GM18517 (cell line): ENCODE results near the gene DDIT3.
"Not testable (repeated sequence)": the region's sequence is repeated elsewhere in the genome, so short reads cannot be mapped to it uniquely, and the experiment has no call there.

ENCODE experiments used
- ATAC-seq: cut with Tn5 transposase; IDR thresholded peaks from one replicate; pipeline ENCODE4 v1.9.1; 2021; ENCODE audit warnings: mild to moderate bottlenecking, moderate library complexity; ENCODE audit not compliant: unreplicated experiment

DDIT3 gene, protein sequence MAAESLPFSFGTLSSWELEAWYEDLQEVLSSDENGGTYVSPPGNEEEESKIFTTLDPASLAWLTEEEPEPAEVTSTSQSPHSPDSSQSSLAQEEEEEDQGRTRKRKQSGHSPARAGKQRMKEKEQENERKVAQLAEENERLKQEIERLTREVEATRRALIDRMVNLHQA

DNA sequence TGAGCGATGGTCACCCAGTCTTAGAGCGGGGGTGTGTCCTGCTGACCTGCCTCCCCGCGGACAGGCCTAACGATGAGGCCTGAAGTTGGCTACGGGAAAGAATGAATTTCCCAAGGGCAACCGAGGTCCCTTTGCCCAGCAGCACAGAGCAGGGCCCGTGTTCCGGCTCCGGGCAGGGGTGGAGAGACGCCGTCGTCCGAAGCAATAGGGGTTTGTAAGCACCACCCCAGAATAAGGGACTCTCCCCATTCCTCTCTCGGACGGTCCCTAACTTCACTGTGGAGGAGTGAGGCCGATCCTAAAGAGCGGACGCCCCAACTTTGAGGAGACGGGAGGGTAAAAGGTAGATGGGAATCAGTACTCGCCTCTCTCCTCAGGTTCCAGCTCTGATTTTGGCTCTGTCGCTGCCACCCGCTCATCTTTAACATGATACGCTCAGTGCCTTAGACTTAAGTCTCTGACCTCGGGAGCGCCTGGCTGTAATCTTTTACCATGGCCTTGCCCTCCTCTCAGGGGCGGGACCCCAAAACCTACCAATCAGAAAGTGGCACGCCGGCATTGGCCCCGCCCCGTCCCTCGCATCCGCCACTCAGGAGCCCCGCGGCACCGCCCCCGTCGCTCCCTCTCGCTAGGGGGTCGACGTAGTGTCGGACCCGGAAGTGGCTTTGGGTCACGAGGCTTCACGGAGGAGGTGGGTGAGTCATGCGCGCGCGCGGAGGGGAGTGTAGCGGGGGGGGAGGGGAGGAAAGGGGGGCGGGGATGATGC lies at the start of gene DDIT3:
DDIT3 (minus strand) TSS at position 462 of the 766 bp plus-strand sequence. CDS start 3,108 bp downstream, outside the sequence.
- peak; percentile 60 for ATAC-seq

DNA sequence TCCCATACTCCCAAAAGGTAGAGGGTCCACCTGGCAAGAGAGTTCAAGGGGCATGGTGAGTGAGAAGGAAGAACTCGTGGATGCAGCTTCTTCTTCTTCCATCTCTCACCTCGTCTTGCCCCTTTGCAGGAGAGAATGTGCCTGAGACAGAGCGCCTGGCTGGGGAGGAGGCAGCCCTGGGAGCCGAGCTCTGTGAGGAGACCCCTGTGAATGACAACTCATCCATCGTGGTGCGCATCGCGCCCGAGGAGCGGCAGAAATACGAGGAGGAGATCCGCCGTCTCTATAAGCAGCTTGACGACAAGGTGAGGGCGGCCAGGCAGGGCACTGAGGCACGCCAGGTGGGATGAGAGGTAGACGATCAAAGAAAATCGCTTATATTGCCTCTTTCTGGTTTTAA lies 49.5 kb upstream of the DDIT3 start:
- ATAC-seq, result no peak

DNA sequence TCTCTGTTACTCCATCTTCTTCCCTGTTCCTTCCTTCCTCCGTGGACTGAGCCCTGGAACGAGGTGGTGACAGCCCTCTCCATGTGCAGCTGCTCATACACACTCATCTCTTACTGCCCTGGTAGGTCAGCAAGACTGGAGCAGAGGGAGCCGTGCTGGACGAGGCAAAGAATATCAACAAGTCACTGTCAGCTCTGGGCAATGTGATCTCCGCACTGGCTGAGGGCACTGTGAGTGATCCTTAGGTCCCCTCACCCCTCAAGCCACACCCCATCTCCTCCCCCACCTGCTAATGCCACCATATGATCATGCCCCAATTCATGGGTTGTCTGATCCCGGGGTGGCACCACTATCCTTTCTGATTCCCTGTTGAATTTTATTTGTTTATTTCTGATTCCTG lies 48.5 kb upstream of the DDIT3 start:
- no peak for ATAC-seq

DNA sequence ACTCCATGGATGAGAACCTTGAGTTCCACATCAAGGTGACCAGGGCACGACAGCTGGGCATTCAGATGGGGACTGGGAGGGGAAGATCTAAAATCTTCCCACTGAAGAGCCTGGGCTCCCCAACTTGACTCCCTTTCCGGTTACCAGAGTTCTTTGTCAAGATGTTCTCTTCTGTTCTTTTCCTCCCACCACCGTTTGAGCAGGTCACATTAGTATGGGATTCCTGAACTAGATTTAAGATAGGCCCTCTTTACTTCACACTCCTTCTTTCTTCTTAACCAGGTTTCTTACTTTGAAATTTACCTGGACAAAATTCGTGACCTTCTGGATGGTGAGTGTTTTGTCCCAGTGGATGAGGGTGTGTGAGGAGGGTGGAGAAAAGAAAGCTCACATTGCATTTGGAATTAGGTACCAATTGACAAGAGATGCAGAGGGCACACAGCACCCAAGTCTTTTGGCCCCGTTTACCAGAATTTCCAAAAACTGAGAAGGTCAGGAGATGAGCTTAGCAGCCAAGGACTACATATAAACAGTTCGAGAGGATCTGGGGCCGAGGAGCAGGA lies 43.9 kb upstream of the DDIT3 start:
- ATAC-seq, result no peak

DNA sequence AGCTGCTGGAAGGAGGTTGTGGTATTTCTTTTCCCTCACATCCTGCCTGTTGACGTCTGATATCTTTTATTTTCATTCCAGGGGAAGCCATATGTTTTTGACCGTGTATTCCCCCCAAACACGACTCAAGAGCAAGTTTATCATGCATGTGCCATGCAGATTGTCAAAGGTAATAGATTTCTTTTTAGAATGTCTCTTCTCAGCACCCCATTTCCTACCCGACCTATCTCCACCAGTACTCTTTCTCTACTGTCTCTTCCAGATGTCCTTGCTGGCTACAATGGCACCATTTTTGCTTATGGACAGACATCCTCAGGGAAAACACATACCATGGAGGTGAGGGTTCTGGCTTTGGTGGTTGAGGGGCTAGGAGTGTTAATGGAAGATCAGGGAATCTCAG lies 43.0 kb upstream of the DDIT3 start:
- ATAC-seq, result no peak

DNA sequence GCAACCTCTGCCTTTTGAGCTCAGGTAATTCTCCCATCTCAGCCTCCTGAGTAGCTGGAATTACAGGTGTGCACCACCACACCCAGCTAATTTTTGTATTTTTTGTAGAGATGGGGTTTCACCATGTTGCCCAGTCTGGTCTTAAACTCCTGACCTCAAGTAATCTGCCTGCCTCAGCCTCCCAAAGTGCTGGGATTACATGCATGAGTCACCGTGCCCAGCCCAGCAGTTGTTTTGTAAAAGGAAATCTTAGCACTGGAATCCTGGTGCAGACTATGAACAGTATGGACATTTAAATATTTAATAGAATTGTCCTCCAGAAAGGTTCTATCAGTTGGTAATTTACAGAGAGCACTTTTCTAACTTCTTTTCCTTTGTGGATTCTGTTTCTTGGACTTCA lies 40.8 kb upstream of the DDIT3 start:
- not testable (repeated sequence) for ATAC-seq

DNA sequence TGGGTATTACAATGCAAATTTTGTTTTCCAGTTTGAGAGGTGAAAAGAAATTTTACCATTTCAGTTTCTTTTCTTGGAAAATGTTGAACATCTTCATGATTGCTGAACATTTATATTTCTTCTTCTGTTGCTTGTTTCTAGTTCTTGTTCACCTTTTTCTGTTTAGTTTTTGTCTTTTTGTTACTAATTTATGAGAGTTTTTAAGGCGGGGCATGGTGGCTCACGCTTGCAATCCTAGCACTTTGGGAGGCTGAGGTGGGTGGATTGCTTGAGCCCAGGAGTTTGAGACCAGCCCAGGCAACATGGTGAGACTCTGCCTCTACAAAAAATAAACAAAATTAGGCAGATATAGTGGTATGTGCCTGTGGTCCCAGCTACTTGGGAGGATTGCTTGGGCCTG lies 40.2 kb upstream of the DDIT3 start:
- no peak for ATAC-seq

DNA sequence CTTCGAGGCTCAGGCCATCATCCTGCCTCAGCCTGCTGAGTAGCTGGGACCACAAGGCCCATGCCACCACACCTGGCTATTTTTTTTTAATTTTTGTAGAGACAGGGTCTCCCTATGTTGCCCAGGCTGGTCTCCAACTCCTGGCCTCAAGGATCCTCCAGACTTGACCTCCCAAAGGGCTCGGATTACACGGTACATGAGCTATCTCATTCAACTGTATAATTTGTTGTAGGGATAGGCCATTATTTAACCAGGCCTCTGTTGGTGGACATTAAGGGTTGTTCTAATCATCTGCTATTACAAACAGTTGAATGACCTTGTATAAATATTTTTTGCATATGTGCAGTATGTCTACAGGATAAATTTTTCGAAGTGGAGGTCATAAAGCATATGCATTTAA lies 38.5 kb upstream of the DDIT3 start:
- ATAC-seq, result no peak

DNA sequence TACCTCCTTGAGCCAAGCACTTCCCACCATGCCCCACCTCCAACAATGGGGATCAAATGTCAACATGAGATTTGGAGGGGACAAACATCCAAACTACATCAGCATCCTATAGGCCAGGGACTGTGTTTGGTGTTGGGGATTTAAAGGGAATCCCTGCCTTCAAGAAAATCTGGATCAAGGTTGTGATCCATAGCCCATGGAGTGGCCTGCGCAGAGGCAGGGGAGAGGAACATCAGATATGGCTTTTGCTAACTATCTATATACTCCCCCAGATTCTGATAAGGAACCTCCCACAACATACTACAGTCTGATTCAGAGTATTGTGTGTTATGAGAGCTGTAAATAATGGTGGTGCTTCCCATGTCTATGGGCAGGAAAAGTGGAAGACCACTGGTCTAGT lies 34.6 kb upstream of the DDIT3 start:
- no peak for ATAC-seq

DNA sequence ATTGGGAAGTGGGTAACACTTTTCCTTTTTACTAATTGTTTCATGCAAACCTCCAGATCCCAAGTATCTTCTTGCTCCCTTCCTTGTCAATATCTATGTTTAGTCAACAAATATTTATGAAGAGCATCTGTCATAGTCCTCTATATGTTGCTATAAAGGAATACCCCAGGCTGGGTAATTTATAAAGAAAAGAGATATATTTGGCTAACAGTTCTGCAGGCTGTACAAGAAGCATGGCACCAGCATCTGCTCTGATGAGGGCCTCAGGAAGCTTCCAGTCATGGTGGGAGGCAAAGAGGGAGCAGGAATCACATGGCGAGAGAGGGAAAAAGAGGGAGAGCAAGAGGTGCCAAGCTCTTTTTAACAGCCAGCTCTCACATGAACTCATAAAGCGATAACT lies 34.1 kb upstream of the DDIT3 start:
- no peak for ATAC-seq

DNA sequence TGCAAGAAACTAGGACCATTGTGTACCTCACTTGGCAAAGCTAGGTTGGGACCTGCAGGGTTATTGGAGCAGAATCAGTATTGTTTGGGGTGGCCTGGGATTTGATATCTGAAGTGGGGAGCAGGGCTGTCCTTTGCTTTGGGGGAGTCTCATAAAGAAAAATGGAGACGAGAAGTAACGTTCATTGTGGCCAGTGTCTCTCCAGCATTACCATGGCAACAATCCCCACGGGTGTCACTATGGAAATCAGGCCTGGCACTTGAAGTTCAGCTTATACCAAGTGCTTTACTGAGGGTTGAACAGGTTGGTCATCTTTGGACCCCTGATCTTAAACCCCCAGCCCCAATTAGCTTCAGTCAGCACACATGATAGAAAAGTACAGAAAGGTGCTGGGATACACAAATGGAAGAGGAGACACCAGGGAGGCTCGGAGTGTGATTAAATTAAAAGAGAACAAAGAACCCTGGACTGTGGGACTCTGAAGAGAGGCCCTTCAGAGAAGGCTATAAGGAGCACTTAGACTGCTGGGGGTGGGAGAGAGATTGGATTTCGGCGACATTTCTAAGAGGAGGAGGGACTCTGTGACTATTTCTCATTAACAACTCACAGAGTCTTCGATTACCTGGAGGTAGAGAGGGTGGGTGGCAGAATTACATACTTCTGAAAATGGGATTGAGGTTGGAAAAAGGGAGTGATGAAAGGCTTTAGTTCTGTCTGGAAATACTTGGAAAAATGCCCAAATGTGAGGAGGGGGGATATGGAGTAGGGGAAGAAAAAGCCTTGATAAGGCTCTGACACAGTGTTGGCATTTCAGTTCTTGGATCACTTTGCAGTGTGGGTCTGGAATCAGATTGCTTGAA lies 33.3 kb upstream of the DDIT3 start:
- no peak for ATAC-seq

DNA sequence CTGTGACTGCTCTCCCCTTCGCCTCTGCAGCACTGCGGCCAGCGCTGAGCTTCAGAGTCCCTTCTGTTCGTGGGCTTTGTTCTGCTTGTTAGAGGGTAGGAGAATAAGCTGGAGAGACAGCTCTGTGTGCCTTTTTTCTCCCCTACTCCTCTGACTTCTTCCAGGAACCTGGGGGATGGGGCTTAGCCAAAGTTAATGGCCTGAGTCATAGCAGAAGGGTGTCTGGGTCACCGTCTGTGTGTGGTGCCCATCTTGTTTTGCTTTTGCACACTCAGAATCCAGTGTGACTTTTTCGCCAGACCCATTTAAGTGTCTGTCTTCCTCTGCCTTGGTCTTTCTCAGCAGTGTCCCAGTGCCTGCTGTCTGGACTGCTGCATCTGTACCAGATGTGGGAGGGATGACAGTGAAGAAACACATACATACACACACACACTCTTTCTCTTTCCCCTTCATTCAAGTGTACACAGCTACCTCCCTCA lies 32.6 kb upstream of the DDIT3 start:
- ATAC-seq, result no peak

DNA sequence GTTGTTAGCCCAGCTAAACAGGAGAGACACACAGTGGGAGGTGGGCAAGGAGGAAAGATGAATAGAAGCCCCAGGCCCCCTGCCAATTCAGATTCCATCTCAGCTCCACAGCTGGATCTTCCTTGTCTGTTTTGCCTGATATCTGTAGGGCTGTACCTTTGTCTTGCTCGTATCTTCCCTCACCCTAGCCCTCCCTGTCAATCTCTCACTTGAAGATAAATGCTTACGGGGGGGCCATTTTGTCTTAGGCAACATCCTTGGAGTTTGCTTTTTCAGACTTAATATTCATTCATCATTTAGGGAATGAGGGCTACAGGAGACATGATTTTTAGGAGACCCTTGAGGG lies 32.0 kb upstream of the DDIT3 start:
- no peak for ATAC-seq

DNA sequence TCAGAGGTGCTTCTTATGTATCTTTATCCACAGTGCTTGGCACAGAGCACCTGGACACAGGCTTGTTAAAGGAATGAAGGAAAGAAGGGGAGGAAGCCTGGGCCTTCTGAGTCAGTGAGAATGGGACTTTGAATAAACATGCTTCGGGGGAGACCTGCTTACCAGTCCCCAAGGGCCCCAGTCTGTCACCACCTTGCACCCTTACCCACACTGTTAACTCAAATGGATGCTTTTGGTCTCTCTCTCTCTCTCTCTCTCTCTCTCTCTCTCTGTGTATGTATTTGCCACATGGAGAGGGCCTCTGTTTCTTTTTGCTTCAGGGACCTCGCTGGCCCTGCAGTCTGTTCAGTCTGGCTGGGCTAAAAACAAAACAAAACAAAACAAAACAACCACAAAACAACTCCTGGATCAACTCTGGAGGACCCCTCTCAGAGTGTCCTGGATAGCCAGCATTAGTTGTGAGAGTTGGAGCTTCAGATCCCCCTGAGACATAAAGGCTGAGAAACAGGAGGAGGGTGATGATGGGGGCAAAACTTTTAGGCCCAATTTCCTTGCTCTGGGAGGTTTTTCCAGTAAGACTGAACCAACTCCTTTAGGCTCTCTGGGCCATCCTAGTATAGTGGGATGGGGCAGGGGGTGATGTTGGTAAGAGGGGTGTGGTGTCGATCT lies 31.5 kb upstream of the DDIT3 start:
- no peak for ATAC-seq

DNA sequence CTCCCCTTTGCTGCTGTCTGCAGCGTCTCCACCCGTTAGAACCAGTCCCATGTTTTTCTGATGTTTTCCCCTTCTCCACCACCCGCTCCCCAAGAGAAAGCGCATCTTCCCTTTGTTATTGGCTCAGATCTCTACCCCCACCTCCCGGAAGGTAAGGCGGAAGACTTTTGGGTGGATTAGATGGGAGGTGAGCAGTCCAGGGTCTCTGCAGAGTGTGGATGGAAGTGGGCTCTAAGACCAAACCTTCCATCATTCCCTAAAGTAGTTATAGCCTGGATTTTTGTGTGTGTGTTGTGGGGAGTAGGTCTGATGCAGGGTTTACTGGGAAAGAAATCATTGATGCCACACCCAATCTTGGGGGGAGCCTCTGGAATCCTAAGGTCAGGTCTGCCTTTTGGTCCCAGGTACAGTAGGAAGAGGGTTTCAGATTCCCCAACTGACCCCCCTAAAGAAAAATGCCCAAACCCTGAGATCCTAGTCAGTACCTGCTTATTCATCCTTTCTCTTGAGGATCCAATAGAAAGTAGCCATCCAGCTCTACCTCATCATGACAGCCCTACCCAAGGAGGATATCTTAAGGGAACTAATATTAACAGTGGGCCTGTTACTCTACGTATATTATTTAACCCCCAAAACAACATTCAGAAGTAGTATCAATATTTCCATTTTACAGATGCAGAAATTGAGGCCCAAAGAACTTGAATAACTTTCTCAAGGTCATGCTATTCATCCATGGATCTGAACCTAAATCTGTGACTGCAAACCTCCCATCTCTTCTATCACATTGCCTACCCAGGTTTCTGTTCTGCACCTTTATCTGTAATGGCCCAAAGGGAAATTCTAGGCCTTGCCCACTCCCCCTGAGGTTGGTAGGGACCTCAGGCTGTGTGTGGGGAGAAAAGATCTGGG lies 30.6 kb upstream of the DDIT3 start:
- no peak for ATAC-seq

DNA sequence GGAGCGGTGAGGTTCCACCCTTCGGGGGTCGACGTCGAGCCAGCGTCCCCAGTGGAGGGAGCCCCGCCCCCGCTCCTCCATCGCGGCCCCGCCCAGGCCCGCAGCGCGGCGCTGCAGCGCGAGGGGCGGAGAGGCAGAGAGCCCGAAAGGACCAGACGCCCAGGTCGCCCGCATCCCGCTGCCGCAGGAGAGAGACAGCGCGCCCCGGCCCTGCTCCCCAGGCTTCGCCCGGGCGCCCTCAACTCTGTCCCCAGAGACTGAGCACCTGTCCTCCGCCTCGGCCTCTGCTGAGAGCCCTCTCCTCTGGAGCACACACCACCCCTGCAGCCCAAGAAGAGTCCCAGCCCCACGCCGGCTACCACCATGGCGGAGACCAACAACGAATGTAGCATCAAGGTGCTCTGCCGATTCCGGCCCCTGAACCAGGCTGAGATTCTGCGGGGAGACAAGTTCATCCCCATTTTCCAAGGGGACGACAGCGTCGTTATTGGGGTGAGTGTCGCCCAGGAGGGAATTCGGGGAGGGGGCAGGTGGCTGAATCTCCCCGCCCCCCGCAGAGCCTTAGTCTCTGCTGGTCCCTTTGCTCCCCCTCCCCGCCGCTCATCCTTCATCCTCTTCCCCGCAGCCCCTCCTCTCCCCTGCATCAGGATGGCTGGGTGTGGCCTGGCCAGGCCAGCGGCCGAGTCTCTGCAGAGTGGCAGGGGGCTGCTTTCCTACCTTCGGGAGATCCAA lies 29.8 kb upstream of the DDIT3 start, which contains the start of gene KIF5A:
KIF5A (plus strand) TSS at position 136 of the 732 bp plus-strand sequence; CDS start at position 364, 228 bp downstream.
- ATAC-seq, result no peak

DNA sequence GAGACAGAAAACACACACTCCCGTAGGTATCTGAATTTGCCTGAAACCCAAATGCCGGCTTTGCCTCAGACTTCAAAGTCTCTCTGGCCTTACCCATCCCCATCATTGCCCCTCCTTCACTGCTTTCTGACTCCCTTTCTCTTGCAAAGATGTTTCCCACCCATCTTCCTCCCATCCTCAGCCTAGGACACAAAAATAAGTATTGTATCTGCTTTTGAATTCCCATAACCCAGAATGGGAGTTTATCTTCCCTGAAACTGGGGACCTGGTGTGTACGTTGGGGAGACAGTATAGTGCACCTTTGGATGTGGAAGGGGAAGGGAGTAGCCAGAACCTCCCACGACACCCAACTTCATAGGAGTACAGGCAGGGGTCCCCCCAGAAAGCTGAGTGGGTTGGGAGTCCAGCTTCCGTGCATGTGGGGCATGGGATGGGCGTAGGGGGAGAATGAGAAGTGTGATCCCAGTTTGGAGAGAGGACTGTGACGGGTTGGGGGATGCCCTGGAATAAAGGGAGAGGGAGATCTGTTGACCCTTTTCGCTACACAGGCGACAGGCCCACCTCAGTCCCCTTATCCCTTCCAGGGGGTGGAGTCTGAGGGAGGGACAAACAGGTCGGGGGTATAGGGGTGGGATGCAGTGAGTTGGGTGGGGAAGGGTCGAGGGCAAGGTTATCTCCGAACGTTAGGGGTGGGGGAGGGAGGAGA lies 29.0 kb upstream of the DDIT3 start:
- no peak for ATAC-seq

DNA sequence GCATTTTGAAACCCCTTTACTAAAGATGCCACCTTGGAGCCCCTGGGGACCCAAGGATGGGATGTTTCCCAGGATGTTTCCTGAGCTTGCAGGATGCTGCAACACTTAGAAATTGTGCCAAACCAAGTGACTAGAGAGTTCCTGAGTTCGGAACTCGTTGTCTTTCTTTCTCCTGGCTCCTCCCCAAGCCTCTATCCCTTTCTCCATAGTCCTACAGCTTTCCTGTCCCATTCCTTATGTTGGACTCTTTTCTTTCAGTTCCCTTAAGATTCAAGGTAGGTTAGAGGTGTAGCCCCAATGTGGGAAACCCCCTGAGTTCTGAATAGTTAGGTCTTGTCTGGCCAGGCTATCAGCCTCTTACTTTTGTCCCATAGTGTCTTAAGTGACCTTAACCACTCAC lies 28.2 kb upstream of the DDIT3 start:
- no peak for ATAC-seq

DNA sequence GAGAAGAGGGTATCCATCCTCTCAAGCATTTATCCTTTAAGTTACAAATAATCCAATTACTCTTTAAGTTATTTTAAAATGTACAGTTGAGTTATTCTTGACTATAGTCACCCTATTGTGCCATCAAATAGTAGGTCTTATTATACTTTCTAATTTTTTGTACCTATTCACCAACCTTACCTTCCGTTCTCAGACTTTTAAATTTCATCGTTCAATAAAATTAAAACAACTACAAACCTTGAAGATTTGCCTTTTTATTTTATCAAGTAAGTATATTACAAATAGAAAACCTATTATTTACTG lies 27.6 kb upstream of the DDIT3 start:
- no peak for ATAC-seq
